GM21423 (cell line): ENCODE results near the gene NELL2.
"Not testable (repeated sequence)": the region's sequence is repeated elsewhere in the genome, so short reads cannot be mapped to it uniquely, and the experiment has no call there.

Experiments used
- ATAC-seq: cut with Tn5 transposase; IDR thresholded peaks from one replicate; pipeline ENCODE4 v1.9.1; 2021; ENCODE audit warnings: mild to moderate bottlenecking, moderate library complexity; ENCODE audit not compliant: unreplicated experiment

Gene NELL2

DNA sequence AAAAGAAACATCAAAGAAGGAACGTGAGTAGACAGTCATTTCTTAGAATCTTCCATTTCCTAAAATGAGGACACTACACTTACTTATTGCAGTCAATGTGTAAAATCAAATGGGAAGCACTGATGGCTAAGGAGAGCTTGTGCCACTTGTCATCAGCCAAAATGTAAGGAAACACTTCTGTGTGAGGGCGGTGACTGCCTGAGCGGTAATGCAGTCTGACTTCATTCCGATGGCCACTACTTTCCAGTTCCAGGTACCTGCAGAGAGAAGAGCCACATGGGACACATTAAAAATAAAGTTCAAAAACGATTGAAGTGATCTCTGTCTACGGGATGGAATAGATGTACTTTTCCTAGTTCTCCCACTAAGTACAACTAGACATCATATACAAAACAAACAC, 96.3 kb downstream of the NELL2 start:
- ATAC-seq, result no peak

DNA sequence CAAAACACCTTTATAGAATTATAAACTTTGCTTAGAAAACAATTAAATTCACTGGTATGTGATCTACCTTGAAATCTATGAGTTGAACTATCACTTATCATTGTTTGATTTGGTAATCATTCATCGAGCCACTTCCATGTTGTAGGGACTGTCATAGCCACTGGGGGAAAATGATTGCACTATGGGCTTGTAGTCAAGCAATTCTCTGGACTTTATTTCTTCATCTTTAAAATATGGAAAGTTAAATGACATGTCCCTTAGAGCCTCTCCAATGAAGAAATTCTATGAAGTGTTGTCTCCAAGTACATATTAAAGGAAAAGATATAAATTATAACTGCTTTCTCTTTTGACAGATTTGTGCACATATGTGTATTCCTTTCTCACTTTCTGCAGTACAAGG, 97.3 kb downstream of the NELL2 start:
- ATAC-seq, result no peak

DNA sequence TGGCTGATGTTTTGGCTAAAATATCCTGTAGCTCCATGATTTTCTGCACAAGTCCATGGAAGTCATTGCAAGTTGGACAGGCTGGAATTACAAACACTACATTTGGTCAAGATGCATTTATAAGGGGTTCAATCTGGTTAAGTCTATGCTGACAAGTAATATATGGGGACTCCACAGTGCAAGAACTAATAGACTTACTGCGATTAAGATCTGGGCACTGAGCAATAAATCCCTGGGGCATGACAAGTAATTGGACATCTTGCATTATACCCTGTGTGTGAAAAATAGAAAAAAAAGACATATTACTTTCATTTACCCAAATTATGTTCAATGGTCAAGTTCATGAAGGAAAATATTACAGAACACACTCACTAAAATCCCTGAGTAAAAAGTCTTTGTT, 99.1 kb downstream of the NELL2 start:
- no peak for ATAC-seq

DNA sequence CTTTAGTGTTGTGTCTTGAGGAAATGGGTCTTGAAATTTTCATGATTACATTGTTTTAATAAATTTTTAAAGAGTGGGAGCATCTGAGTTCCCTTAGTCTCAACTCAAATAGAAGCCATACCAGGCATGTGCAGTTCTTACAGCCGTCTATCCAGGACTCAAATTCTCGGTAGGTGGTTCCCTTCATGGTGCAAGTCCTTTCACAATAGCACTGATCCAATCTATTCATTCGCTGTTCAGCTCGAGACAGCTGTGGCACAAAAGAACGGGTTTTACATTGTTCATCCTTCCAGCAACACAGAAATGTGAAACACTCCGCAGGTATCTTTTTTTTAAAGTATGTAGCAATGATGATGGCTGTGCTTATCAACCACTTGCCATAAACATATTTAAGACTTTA, 100.2 kb downstream of the NELL2 start:
- ATAC-seq, result no peak

DNA sequence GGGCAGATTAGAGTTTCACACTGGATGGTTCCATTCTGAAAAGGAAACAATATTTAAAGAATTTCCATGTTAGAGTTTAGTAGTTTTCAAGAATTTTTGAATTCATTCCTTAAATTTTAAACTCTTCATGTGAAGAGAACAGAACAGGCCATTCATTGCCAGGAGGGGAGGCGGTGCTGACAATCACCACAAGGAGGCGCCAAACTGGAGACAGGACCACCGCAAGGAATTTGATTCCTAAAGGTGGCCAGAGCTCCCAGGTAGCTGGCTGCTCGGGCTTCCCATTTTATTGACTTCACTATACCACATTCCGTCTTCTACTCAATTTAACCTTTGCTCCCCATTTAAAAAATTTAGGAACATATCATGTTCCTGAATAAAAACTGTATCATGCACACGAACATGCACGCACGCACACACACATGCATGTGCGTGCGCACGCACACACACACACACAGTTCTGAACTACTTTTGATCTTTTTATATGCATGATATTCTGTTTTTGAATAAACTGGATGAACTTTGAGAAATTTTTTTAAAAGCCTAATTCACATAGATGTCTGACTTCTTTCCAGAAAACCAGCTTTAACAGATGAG, 101.2 kb downstream of the NELL2 start:
- no peak for ATAC-seq

DNA sequence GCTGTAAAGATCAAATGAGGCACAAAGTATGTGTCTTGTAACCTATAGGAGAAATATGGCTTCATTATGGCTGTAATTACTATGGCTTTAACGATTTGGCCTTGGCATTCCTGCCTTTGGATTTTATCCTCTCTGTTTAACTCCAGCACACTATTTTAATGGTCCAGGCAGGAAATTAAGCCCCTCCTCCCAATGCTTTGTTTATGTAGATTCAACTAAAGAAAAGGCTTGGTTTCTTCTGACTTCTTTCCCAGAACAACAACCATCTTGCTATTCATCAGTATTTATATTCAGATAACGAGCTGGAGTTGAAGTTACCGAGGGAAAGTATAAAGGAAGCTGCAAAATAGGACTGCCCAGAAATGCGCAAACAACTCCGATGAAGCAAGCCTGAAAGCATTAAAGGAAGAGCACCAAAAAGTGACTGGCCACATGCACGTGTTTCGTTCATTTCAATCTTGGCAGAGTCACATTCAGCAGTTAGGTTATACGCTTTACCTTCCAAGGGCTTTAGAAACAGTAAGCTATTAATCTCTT, 104.6 kb downstream of the NELL2 start:
- no peak for ATAC-seq

DNA sequence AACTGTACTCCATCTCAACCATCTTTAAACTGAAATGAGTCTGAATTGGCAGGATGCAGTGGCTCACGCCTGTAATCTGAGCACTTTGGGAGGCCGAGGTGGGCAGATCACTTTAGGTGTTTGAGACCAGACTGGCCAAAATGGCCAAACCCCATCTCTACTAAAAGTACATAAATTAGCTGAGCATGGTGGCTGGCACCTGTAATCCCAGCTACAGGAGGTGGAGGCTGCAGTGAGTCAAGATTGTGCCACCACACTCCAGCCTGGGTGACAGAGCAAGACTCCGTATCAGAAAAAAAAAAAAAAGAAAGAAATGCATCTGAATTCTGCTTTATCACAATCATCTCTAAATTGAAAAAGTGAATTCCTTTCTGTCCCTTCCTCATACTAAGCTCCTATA, 110.3 kb downstream of the NELL2 start:
- ATAC-seq, result no peak

DNA sequence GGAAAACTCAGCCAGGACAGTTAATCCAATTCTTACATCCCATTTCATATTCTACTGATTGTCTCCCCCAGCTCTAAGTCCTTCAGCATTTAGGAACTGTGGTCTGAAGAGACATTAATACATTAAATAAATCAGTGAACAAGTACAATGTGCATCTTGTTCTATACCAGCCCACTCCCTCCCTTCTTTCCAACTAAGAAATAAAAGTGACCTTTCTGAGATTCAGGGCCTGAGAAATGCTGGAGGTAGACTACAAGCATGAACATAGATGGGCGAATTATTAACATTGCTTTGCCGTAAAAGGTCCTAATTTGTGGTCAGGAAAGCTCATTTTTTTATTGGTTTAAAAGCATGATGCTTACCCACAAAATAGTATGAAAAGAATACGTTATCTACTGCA, 113.1 kb downstream of the NELL2 start:
- no peak for ATAC-seq

DNA sequence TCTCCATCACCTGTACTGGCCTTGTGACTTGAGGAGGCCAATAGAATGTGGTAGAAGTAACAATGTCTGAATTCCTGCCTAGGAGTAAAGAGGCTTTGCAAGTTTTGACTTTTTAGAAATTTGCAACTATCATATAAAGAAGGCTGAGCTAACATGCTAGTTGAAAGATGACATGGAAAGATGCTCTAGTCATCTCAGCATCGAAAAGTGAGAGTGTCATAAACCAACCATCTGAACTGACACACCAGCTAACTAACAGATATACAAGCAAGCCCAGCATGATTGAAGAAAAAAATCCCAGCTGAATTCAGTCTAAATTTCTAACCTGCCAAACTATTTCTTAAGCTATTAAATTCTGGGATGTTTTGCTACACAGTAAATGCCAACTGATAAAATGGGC, 116.8 kb downstream of the NELL2 start:
- ATAC-seq, result no peak

DNA sequence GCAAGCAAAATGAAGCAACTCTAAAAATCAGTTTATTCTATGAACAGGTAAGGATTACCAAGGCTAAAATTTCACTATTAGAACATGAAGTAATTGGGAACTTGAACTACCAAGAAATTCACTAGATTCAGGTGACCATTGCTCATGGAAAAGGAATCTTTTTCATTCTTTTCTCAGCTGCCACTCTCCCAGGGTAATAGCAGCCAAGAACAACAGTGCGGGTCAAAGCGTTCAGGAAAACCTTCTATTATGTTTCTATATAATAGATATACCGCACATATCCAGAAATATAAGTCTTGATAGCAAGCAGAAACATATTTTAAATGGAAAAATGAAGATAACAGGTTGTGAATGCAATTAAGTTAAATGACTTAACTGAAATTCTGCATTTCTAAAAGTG, 125.6 kb downstream of the NELL2 start:
- ATAC-seq, result no peak

DNA sequence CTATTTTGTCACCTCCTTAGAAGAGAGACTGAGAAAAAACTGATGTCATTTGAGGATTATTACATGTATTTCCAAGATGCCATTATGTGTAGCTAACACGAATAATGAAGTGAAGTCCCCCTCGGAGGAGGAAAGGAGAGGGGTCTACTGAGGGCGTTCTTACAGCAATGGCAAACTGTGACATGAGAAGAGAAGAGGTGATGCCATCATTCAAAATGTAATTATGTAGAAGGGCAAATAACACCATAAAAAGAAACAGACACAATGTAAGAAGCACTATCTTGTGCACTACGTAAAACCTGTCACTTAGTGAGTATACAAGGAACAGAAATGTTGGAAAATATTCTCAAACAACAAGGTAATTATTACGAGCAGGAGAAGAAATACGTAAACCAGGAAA, 126.5 kb downstream of the NELL2 start:
- ATAC-seq, result no peak

DNA sequence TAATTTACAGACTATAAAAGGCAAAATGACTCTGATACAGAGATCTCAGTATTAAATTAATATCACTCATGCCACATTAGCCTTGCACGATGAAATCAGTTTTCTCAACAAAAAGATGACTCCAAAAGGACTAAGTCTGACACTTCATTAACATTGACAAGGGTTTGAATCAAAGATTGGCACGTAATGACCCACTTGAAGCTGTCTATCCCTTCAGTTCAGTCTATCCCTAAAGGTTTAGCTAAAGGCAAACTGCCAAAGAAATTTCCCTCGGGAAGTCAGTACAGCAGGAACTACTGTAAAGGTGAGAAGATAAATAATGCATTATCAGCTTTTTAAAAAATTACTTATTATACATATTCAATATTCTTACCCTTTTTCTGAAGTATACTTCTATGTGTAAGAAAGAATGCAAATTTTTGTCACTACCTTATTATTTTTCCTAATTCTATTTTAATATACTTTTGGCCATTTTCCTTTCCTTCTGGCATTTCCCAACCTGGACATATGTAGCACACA, 127.1 kb downstream of the NELL2 start:
- ATAC-seq, result no peak

DNA sequence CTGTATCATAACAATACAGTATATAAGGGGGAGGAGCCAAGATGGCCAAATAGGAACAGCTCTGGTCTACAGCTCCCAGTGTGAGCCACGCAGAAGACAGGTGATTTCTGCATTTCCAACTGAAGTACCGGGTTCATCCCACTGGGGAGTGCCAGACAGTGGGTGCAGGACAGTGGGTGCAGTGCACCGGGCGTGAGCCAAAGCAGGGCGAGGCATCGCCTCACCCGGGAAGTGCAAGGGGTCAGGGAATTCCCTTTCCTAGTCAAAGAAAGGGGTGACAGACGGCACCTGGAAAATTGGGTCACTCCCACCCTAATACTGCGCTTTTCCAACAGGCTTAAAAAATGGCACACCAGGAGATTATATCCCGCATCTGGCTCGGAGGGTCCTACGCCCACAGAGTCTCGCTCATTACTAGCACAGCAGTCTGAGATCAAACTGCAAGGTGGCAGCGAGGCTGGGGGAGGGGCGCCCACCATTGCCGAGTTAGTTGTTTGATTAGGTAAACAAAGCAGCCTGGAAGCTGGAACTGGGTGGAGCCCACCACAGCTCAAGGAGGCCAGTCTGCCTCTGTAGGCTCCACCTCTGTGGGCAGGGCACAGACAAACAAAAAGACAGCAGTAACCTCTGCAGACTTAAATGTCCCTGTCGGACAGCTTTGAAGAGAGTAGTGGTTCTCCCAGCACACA, 134.7 kb downstream of the NELL2 start:
- not testable (repeated sequence) for ATAC-seq

DNA sequence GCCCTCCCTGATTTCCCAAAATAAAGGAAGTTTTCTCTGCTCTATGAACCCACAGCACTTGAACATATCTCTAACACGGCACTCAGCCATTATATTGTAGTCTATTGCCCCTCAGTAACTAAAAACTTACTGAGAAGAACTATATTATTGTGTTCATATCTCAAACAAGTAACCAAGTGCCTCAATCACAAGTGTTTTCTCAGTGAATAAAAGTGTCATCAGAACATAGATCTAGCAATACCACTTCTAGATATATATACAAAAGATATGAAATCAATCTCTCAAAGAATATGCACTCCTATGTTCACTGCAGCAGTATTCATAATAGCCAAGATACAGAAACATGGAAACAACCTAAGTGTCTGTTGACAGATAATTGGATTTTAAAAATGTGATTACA, 138.1 kb downstream of the NELL2 start:
- no peak for ATAC-seq

DNA sequence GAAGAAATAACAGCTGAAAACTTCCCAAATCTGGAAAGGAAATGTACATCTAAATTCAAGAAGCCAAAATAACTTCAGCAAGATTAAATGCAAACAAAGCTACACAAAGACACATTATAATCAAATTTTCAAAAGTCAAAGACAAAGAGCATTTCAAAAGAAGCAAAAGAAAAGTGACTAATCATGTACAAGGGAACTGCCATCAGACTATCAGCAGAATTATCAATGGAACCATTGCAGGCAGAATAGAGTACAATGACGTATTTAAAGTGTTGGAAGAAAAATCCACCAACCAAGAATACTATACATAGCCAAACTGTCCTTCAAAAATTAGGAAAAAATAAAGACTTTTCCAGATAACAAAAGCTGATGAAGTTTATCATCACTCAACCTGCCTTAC, 147.5 kb downstream of the NELL2 start:
- no peak for ATAC-seq

DNA sequence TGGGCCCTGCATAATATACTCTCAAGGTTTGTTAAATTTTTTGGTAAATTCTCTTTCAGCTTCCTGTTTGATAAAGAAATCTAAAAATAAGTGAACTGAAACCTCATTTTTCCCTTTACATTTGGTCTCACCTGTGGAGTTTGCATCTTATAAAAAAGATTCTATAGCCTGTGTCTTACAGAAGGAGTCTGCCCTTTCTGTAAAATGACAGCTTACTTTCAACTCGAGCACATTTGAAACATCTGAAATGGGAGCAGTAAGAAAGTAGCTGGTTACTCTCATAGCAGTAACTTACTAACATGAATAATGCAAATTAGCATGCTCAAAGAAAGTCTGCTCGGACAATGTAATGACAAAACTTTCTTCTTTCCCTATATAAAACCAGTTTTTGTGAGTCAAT, 155.8 kb downstream of the NELL2 start:
- no peak for ATAC-seq

DNA sequence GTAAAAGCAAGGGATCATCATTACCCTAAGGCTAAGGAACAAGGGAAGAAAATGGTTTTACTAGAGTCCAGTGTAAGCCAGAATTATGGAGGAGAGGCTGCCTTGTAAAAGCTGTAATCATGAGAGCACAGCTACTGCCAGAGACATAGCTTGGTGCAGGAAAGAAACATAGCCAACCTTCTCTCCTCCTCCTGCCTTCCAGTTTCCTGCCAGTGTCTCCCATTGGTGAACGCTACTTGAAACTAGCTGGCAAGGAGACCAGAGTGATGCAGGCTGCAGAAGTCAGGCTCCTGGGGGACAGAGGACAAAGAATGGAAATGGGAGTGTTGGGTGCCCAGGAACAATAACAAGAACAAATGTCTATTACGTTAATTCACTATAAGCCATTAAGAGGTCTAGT, 158.5 kb downstream of the NELL2 start:
- no peak for ATAC-seq

DNA sequence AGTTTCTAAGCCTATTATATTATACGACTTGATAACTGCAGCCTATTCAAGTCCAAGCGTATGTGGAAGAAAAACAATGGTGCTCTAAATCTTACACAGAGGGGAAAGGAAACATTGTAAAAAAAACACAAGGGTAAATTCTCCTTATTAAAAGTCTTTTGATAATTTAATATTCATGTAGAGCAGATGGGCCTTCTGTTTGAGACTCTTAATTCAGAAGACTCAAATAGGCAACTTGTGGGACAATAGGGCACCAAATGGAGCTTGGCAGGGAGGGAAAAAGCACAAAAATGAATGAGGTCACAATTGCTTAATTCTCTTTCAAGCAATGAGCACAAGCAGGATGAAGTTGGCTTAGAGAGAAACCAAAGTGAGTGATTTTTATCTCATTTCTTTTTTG, 159.4 kb downstream of the NELL2 start:
- ATAC-seq, result no peak

DNA sequence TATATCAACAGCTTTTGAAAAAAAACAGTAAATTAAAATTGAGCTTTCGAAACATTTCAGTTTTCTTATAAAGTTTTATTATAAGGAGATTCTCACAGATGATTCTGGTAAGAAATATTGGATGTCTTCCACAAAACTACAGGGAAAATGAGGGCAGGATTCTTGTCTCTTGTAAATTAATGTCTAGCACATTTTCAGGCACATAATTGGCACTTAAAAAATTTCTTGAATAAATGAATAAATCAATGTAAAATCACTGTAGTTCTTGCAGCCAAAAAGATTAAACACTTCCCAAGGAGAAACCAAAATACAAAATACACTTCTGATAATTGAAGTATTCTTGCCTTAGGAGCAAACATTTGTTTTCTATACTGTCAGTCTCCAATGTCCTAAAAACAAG, 164.4 kb downstream of the NELL2 start:
- no peak for ATAC-seq

DNA sequence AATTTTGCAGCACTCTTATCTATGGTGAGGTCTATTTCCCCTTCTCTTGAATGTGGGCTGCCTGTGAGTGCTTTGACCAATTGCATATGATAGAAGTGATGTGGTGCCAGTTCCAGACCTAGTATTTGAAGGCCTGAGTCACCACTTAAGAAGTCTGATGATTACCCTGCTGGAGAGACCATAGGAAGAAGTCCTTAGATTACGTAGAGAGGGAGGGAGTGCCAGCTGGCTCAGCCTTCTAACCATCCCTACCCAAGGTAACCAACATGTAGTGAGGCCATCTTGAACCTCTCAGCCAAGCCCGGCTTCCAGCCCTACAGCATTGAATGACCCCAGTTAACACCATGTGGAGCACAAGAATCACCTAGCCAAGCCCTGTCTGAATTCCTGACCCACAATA, 166.9 kb downstream of the NELL2 start:
- ATAC-seq, result no peak

DNA sequence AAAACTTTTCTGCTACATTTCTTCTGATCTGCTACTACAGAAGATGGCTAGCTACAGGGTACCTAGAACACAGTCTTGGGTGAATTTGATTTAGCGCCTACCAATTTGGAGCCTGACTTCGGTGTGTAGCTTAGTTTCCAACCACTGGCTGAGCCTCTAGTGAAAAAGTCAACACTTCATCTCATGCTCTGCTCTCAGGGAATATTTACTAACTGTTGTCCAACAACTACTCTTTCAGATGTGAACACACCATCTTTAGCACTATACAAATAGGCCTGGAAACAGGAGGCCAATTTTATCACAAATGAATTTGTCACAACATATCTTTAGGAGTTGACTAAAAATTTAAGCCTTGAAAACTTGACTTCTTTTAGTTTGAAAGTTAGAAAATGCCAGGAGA, 167.9 kb downstream of the NELL2 start:
- ATAC-seq, result no peak

DNA sequence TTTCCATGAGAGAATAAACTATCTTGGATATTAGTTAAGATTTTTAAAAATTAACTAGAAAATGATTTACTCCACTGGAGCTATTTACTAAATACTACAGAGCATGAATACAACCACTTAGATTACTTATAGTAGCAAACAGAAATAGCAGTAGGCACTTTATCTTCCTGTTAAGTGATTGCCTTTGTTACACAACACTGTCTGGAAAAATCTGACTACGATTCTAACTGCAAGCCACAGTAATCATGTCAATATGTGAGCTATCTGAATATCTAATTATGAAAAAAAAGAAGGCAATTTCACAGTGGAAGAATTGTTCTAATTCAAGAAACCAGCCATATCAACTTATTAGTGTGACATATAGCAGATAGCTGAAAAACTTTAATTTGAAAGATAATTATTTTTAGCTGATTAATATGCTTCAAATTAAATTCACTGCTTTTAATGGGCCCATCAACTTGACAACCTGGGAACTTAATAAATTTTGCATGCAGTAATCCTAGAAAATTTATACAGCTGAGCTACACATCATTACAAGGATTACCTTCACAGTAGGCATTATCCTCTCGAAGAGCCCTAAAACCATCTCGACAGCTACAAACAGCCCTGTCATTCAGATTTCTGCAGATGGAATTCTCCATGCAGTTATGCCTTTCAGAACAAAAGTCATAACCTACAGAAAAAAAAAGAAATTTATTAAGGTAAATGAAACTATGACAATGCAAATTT, 172.8 kb downstream of the NELL2 start:
- ATAC-seq, result no peak
